Left renal pelvis (tissue), 4 donors: ENCODE data around the gene BRD2. TPM values are rescaled to one million over a fixed set of nuclear protein-coding genes. Genes with fewer than 3 reads are reported as not detected.

Experiments
- DNase-seq, 4 donors: peaks; one replicate each; pipeline ENCODE4 v3.0.0-alpha.2; 2013; ENCODE audit warnings: low read depth in 4 of 4, low spot score in 3 of 4
- polyA plus RNA-seq, 4 donors: library from polyadenylated mRNA; unstranded; fragments of 120-200 nt; gene quantifications; one replicate each; pipeline ENCODE4 v1.2.1, GENCODE V29; 2013; ENCODE audit not compliant: insufficient read length in 4 of 4

BRD2 gene
- polyA plus RNA-seq, 4 donors, result 274 to 342 (median 333) TPM

GRCh38 chr6:32947552-32948465 is 20.6 kb upstream of the BRD2 start:
- no peak for DNase-seq

DNA sequence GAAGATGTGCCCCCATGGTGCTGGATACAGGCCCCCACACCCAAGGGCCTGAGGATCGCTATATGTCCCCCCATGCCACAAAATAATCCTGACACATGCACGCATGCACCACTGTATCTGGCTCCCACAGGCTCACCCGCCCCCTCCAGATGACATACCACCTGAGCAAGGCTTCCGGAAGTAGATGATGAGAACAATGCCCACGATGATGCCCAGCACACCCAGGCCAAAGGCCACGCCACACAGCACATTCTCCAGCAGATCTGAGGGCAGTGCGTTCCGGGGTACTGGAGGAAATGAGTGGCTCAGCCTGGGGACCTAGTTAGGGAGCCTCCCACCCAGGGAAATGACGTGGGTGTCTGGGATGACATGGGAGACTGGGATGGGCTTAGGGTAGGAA is 19.3 kb upstream of the BRD2 start:
- no peak for DNase-seq

DNA sequence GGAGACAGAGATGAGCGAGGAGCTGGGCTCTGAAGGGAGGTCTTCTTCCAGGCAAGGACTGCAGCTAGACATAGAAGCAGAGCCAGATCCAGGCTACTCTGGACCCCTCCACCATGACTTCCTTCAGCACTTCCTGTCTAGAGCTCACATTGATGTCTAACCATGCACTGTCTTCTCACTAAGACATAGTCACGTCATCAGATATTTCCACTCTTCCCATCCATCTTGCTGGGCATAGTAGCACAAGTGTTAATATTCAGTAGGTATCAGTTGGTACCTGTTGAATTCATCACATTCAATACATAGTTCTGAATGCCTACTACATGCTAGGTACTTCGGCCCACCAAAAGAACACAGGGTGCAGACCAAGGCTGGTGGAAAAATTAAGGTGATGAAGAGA is 18.4 kb upstream of the BRD2 start:
- no peak for DNase-seq

- no peak for DNase-seq
Observed at GRCh38 chr6:32950449-32950848, 17.9 kb upstream of the BRD2 start.

- DNase-seq, result no peak
Observed at GRCh38 chr6:32952817-32953739, 15.3 kb upstream of the BRD2 start, which contains the start of gene HLA-DMA. Gene HLA-DMA, minus strand, starts transcription at chr6:32953097. Its CDS starts 61 bp downstream, at chr6:32953036.

DNA sequence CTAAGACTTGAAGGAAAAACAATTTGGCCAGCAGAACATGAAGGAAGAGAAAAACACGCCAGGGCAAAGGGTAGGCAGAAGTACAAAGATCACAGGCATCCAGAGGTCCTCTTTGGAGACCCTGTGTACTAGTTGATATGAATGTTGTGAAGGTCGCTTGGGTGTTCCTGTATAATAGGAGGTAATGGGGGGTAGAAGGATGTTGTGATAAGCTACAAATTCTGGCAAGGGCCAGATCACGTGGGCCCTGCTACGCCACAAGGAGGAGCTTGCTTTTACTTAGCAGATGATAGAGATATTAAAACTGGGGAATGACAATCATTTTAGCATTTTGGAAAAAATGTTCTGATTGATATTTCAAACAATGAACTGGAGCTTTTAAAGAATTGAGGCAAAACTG is 14.6 kb upstream of the BRD2 start:
- no peak for DNase-seq

DNA sequence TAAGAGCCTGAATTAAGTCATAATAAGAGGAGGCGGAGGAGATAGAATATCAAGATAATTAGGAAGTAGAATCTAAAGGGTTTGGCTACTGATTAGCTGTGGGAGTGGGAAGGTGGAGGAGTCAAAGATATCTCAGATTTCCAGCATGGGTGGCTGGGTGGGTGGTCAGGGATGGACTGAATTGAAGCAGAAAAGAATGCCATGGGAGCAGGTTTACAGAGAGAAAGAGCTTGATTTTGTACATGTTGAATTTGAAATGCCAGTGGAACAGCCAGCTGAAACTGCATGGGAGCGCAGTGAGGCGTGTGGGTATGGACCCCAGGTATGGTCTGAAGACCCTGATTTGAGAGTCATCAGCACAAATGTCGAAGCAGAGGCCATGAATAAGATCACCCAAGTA is 14.1 kb upstream of the BRD2 start:
- DNase-seq, result no peak

DNA sequence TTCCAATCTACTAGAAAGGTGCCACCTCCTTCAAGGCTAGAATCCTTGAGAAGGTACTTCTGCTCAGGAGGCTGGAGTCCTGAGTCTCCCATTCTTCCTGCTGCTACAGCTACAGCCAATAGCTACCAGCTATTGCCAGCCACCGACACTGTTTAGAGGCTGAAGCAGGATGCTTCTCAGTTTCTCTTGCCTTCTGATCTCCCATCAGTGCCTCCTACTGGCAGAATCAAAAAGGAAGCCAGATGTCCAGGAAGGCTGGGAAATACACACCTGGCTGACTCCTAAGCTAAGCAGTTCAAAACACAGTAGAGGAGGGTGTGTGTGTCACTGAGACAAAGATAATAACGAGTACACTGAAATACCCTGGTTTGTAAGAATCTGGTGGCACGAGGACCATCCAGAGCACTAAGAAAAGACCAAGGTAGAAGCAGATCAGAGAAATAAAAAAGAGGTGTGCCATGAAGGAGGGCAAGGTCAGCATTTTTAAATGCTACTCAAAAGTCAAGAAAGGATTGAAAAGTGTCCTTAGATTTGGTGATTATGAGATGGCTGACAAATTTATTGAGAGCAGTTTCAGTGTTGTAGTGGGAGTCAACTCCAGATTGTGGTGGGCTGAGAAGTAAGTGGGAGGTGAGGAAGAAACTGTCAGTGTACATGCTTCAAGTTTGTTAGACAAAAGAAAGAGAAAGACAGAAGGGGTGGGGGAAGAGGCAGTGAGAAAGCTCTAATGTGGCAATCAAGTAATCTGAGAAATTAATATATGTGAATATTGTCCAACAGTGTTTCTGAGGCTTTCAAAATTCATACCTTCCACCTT is 13.2 kb upstream of the BRD2 start:
- no peak for DNase-seq

DNA sequence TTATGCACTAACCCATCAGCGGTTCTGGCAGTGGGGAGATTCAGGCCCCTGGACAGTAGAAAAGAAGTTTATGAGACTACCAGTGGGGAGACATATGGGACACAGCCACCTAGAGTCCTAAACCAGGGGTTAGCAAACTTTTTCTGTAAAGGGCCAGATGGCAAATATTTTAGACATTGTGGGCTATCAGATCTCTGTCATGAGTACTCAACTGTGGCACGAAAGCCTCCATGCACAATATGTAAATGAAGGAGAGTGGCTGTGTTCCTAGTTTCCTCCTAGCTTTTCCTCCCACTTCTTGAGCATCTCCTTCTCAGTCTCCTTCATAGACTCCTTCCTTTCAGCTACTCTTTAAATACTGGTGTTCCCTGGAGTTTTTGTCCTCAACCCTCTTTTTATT is 12.2 kb upstream of the BRD2 start:
- no peak for DNase-seq

GRCh38 chr6:32960563-32960962 is 7.8 kb upstream of the BRD2 start:
- no peak for DNase-seq

GRCh38 chr6:32962213-32962826 is 6.1 kb upstream of the BRD2 start:
- no peak for DNase-seq

- no peak for DNase-seq
Observed at GRCh38 chr6:32963866-32964265, 4.5 kb upstream of the BRD2 start.

- DNase-seq, result no peak
Observed at GRCh38 chr6:32964776-32965175, 3.6 kb upstream of the BRD2 start.

GRCh38 chr6:32967151-32968091 is 973 bp upstream of the BRD2 start:
- no peak for DNase-seq

- peak in 1 of 4 donors; percentile 66 for DNase-seq
Observed at GRCh38 chr6:32968867-32969684, 682 bp downstream of the BRD2 start.

GRCh38 chr6:32969685-32970412 is 1.5 kb downstream of the BRD2 start:
- peak; percentile 85 to 90 (median 86) for DNase-seq
